Measurements from ENCODE around the gene COMT.

COMT gene

DNA sequence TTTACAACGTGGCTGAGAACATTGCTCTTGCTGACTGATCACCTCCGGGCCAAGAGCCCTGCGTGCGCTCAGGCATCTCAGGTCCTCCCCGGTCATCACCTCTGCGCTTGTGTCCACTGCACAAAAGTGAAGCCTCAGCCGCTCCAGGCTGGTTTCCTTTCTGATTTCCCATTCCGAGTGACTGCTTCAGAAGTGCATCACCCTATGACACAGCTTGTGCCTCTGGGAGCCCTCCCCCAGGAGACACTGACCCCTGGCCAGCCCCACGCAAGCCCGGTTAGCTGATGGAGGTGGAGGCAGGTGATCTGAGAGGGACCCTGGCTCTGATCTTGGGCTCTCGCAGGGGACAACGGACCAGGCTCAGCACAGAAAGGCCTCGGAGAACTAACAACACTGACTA is 48.6 kb upstream of the COMT start:
- no peak overlapping the region for H3K27ac ChIP-seq (ENCODE audit: extremely low read depth, low read depth, low read length)
- H3K36me3 ChIP-seq (ENCODE audit: control insufficient read depth in 2 of 2, insufficient read depth in 1 of 2, low read length in 2 of 2) = peaks cover 0 to 26% of the 10 kb centered on the region in 2 experiments; a peak in 1 of 3 replicates
- ChIA-PET CTCF (interaction anchor here (0.7 to 1.8 kb wide), 4 partner anchors 11 to 186 kb away, joined by 3 to 8 read pairs (median 4); partner anchors contain the start of gene GP1BB), POLR2A (interaction anchor here (0.6 to 2.4 kb wide), 2 partner anchors 38 to 1944 kb away, joined by 4 to 10 read pairs; partner anchors contain the start of genes GNB1L and RTL10)
- TF ChIP-seq, protein P1, sequence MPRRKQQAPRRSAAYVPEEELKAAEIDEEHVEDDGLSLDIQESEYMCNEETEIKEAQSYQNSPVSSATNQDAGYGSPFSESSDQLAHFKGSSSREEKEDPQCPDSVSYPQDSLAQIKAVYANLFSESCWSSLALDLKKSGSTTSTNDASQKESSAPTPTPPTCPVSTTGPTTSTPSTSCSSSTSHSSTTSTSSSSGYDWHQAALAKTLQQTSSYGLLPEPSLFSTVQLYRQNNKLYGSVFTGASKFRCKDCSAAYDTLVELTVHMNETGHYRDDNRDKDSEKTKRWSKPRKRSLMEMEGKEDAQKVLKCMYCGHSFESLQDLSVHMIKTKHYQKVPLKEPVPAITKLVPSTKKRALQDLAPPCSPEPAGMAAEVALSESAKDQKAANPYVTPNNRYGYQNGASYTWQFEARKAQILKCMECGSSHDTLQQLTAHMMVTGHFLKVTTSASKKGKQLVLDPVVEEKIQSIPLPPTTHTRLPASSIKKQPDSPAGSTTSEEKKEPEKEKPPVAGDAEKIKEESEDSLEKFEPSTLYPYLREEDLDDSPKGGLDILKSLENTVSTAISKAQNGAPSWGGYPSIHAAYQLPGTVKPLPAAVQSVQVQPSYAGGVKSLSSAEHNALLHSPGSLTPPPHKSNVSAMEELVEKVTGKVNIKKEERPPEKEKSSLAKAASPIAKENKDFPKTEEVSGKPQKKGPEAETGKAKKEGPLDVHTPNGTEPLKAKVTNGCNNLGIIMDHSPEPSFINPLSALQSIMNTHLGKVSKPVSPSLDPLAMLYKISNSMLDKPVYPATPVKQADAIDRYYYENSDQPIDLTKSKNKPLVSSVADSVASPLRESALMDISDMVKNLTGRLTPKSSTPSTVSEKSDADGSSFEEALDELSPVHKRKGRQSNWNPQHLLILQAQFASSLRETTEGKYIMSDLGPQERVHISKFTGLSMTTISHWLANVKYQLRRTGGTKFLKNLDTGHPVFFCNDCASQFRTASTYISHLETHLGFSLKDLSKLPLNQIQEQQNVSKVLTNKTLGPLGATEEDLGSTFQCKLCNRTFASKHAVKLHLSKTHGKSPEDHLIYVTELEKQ (tag by site-specific recombination; IDR thresholded peaks at IDR 0.05; ENCODE audit: borderline replicate concordance) = no peak
- no peak for TF ChIP-seq ZNF23 (tag by site-specific recombination; IDR thresholded peaks at IDR 0.05; ENCODE audit: borderline replicate concordance)
- TF ChIP-seq ZNF670 (tag by site-specific recombination; IDR thresholded peaks at IDR 0.05; ENCODE audit: low read depth) = no peak
- TF ChIP-seq GLIS2 (tag by site-specific recombination; IDR thresholded peaks at IDR 0.05) = no peak
- TF ChIP-seq ZNF239 (tag by site-specific recombination; IDR thresholded peaks at IDR 0.05) = no peak
- no peak for TF ChIP-seq REPIN1 (tag by site-specific recombination; IDR thresholded peaks at IDR 0.05; ENCODE audit: low read depth)
- TF ChIP-seq, protein P2, sequence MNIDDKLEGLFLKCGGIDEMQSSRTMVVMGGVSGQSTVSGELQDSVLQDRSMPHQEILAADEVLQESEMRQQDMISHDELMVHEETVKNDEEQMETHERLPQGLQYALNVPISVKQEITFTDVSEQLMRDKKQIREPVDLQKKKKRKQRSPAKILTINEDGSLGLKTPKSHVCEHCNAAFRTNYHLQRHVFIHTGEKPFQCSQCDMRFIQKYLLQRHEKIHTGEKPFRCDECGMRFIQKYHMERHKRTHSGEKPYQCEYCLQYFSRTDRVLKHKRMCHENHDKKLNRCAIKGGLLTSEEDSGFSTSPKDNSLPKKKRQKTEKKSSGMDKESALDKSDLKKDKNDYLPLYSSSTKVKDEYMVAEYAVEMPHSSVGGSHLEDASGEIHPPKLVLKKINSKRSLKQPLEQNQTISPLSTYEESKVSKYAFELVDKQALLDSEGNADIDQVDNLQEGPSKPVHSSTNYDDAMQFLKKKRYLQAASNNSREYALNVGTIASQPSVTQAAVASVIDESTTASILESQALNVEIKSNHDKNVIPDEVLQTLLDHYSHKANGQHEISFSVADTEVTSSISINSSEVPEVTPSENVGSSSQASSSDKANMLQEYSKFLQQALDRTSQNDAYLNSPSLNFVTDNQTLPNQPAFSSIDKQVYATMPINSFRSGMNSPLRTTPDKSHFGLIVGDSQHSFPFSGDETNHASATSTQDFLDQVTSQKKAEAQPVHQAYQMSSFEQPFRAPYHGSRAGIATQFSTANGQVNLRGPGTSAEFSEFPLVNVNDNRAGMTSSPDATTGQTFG (tag by site-specific recombination; IDR thresholded peaks at IDR 0.05; ENCODE audit: borderline replicate concordance) = no peak
- no peak for TF ChIP-seq SP7 (tag by site-specific recombination; IDR thresholded peaks at IDR 0.05)
- TF ChIP-seq, protein P3, sequence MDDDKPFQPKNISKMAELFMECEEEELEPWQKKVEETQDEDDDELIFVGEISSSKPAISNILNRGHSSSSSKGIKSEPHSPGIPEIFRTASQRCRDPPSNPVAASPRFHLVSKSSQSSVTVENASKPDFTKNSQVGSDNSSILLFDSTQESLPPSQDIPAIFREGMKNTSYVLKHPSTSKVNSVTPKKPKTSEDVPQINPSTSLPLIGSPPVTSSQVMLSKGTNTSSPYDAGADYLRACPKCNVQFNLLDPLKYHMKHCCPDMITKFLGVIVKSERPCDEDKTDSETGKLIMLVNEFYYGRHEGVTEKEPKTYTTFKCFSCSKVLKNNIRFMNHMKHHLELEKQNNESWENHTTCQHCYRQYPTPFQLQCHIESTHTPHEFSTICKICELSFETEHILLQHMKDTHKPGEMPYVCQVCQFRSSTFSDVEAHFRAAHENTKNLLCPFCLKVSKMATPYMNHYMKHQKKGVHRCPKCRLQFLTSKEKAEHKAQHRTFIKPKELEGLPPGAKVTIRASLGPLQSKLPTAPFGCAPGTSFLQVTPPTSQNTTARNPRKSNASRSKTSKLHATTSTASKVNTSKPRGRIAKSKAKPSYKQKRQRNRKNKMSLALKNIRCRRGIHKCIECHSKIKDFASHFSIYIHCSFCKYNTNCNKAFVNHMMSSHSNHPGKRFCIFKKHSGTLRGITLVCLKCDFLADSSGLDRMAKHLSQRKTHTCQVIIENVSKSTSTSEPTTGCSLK (tag by site-specific recombination; IDR thresholded peaks at IDR 0.05) = no peak
- no peak for TF ChIP-seq ZNF202 (tag by site-specific recombination; IDR thresholded peaks at IDR 0.05; ENCODE audit: borderline replicate concordance)
- no peak for TF ChIP-seq ZNF664 (tag by site-specific recombination; IDR thresholded peaks at IDR 0.05)
- TF ChIP-seq ZNF274 (IDR thresholded peaks at IDR 0.05; ENCODE audit: low read length) = no peak
- no peak for TF ChIP-seq ZNF274 (tag by site-specific recombination; IDR thresholded peaks at IDR 0.05; ENCODE audit: borderline replicate concordance)
- no peak for TF ChIP-seq ZNF311 (tag by site-specific recombination; IDR thresholded peaks at IDR 0.05; ENCODE audit: borderline replicate concordance)
- no peaks in the 10 kb centered on the region for H3K9me3 ChIP-seq (ENCODE audit: control insufficient read depth, insufficient read depth, low read depth, low read length)
- H3K4me1 ChIP-seq (ENCODE audit: control insufficient read depth, insufficient read depth, low read length) = peaks cover 7% of the 10 kb centered on the region
- H3K4me3 ChIP-seq (ENCODE audit: low read depth, low read length) = no peak overlapping the region

DNA sequence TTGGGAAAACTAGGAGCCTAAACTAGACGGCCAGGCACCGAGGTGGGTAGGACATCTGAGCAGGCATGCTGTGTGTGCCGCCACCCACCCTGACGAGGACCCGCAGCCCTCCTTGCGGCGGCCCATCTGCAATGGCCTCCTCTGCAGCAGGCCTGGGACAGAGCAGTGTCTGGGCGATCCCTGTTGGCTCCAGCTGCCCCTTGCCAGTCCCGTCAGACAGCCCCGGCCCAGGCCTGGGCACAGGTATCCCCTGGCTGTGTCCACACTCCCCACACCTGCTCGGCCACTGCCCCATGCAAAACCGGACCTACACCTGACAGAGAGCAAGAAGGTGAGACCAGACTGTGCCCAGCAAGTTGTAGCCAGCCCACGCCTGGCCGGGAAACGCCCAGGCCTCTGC is 48.2 kb upstream of the COMT start:
- CTCF ChIA-PET = interaction anchor here (0.7 to 1.8 kb wide), 2 partner anchors 163 to 186 kb away, joined by 3 to 8 read pairs; no protein-coding TSS in a partner anchor
- no peak overlapping the region for H3K27ac ChIP-seq (ENCODE audit: extremely low read depth, low read depth, low read length)
- no peaks in the 10 kb centered on the region for H3K9me3 ChIP-seq (ENCODE audit: control insufficient read depth, insufficient read depth, low read depth, low read length)
- peaks cover 0 to 28% of the 10 kb centered on the region in 2 experiments; a peak in 1 of 3 replicates for H3K36me3 ChIP-seq (ENCODE audit: control insufficient read depth in 2 of 2, insufficient read depth in 1 of 2, low read length in 2 of 2)
- H3K4me1 ChIP-seq (ENCODE audit: control insufficient read depth, insufficient read depth, low read length) = peaks cover 7% of the 10 kb centered on the region
- POLR2A ChIA-PET = no interaction called here
- no peak overlapping the region for H3K4me3 ChIP-seq (ENCODE audit: low read depth, low read length)
- TF ChIP-seq ZNF521 (tag by site-specific recombination; IDR thresholded peaks at IDR 0.05) = no peak
- TF ChIP-seq, protein P1 (tag by site-specific recombination; IDR thresholded peaks at IDR 0.05; ENCODE audit: borderline replicate concordance) = no peak
- no peak for TF ChIP-seq HOXC10 (CRISPR knock-in tag; IDR thresholded peaks at IDR 0.05)
- no peak for TF ChIP-seq ZNF707 (tag by site-specific recombination; IDR thresholded peaks at IDR 0.05)
- no peak for TF ChIP-seq ZNF214 (tag by site-specific recombination; IDR thresholded peaks at IDR 0.05; ENCODE audit: borderline replicate concordance)
- TF ChIP-seq KLF16 (tag by site-specific recombination; IDR thresholded peaks at IDR 0.05) = no peak
- TF ChIP-seq ZNF202 (tag by site-specific recombination; IDR thresholded peaks at IDR 0.05; ENCODE audit: borderline replicate concordance) = no peak
- TF ChIP-seq, protein P4, sequence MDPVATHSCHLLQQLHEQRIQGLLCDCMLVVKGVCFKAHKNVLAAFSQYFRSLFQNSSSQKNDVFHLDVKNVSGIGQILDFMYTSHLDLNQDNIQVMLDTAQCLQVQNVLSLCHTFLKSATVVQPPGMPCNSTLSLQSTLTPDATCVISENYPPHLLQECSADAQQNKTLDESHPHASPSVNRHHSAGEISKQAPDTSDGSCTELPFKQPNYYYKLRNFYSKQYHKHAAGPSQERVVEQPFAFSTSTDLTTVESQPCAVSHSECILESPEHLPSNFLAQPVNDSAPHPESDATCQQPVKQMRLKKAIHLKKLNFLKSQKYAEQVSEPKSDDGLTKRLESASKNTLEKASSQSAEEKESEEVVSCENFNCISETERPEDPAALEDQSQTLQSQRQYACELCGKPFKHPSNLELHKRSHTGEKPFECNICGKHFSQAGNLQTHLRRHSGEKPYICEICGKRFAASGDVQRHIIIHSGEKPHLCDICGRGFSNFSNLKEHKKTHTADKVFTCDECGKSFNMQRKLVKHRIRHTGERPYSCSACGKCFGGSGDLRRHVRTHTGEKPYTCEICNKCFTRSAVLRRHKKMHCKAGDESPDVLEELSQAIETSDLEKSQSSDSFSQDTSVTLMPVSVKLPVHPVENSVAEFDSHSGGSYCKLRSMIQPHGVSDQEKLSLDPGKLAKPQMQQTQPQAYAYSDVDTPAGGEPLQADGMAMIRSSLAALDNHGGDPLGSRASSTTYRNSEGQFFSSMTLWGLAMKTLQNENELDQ (tag by site-specific recombination; IDR thresholded peaks at IDR 0.05; ENCODE audit: low read depth) = no peak
